GM23248 (cell line): ENCODE measurements around the gene ZBTB44.

ENCODE experiments used
- EZH2 ChIP-seq: fragments of 200-600 bp; sonication (generic); IDR thresholded peaks from 2 replicates; pipeline ENCODE4 v1.6.1; 2018; ENCODE audit warnings: antibody characterized with exemption, mild to moderate bottlenecking; ENCODE audit not compliant: insufficient read depth, poor library complexity, severe bottlenecking
- EZH2phosphoT487 ChIP-seq: fragments of 200-600 bp; sonication (generic); IDR thresholded peaks from 2 replicates; pipeline ENCODE4 v1.6.1; 2018; ENCODE audit warnings: antibody characterized with exemption, moderate library complexity, mild to moderate bottlenecking, low read depth; ENCODE audit not compliant: insufficient read depth

DNA sequence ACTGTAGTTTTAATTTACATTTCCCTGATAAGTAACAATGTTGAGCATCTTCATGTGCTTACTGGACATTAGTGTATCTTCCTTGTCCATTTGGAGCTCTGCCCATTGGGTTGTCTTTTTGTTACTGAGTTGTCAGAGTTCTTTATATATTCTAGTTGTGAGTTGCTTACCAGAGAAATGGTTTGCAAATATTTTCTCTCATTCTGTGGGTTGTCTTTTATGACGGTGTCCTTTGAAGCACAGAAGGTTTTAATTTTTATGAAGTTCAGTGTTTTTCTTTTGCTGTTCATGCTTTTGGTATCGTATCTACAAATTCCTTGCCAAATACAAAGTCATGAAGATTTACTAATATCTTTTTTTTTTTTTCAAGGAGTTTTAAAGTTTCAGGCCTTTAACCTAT, 42.4 kb downstream of the ZBTB44 start:
- TF ChIP-seq EZH2 = no peak
- TF ChIP-seq EZH2phosphoT487 = no peak
